ENCODE results near the gene POLN.

The POLN gene

GRCh38 chr4:2125023-2125422 lies 116.9 kb downstream of the POLN start:
- H3K27ac ChIP-seq (ENCODE audit: insufficient read depth, low read length, poor library complexity, severe bottlenecking), result no peak overlapping the region
- no peaks in the 10 kb centered on the region for H3K36me3 ChIP-seq (ENCODE audit: control insufficient read depth, insufficient read depth, low read length)
- H3K4me3 ChIP-seq (ENCODE audit: insufficient read depth, low read depth, low read length, poor library complexity, severe bottlenecking), result no peak overlapping the region
- no peaks in the 10 kb centered on the region for H3K4me1 ChIP-seq (ENCODE audit: control insufficient read depth, insufficient read depth, low read length, poor library complexity, severe bottlenecking)
- H3K27me3 ChIP-seq (replicated peaks; ENCODE audit: control insufficient read depth, insufficient read depth, low read length, poor library complexity, severe bottlenecking), result no peaks in the 10 kb centered on the region
- H3K9me3 ChIP-seq (ENCODE audit: control insufficient read depth, low read length), result no peaks in the 10 kb centered on the region
- no peak for DNase-seq

- Histone ChIP-seq H3K36me3 (ENCODE audit: control insufficient read depth, insufficient read depth, low read length) (no peaks in the 10 kb centered on the region), H3K27ac (ENCODE audit: insufficient read depth, low read length, poor library complexity, severe bottlenecking) (no peak overlapping the region), H3K4me1 (ENCODE audit: control insufficient read depth, insufficient read depth, low read length, poor library complexity, severe bottlenecking) (no peaks in the 10 kb centered on the region), H3K4me3 (ENCODE audit: insufficient read depth, low read depth, low read length, poor library complexity, severe bottlenecking) (no peak overlapping the region), H3K27me3 (replicated peaks; ENCODE audit: control insufficient read depth, insufficient read depth, low read length, poor library complexity, severe bottlenecking) (no peaks in the 10 kb centered on the region), H3K9me3 (ENCODE audit: control insufficient read depth, low read length) (no peaks in the 10 kb centered on the region)
- DNase-seq, result no peak
Observed at GRCh38 chr4:2116687-2117400, 125.1 kb downstream of the POLN start.

- no peak for DNase-seq
- Histone ChIP-seq H3K27me3 (replicated peaks; ENCODE audit: control insufficient read depth, insufficient read depth, low read length, poor library complexity, severe bottlenecking) (peaks cover 4% of the 10 kb centered on the region), H3K9me3 (ENCODE audit: control insufficient read depth, low read length) (peaks cover 16% of the 10 kb centered on the region), H3K36me3 (ENCODE audit: control insufficient read depth, insufficient read depth, low read length) (no peaks in the 10 kb centered on the region), H3K4me3 (ENCODE audit: insufficient read depth, low read depth, low read length, poor library complexity, severe bottlenecking) (no peak overlapping the region), H3K4me1 (ENCODE audit: control insufficient read depth, insufficient read depth, low read length, poor library complexity, severe bottlenecking) (no peaks in the 10 kb centered on the region), H3K27ac (ENCODE audit: insufficient read depth, low read length, poor library complexity, severe bottlenecking) (no peak overlapping the region)
Observed at GRCh38 chr4:2105559-2105958, 136.4 kb downstream of the POLN start.

- peaks cover 16% of the 10 kb centered on the region for H3K9me3 ChIP-seq (ENCODE audit: control insufficient read depth, low read length)
- no peak overlapping the region for H3K4me3 ChIP-seq (ENCODE audit: insufficient read depth, low read depth, low read length, poor library complexity, severe bottlenecking)
- no peaks in the 10 kb centered on the region for H3K4me1 ChIP-seq (ENCODE audit: control insufficient read depth, insufficient read depth, low read length, poor library complexity, severe bottlenecking)
- DNase-seq, result no peak
- no peaks in the 10 kb centered on the region for H3K36me3 ChIP-seq (ENCODE audit: control insufficient read depth, insufficient read depth, low read length)
- H3K27ac ChIP-seq (ENCODE audit: insufficient read depth, low read length, poor library complexity, severe bottlenecking), result no peak overlapping the region
- H3K27me3 ChIP-seq (replicated peaks; ENCODE audit: control insufficient read depth, insufficient read depth, low read length, poor library complexity, severe bottlenecking), result peaks cover 4% of the 10 kb centered on the region
Observed at GRCh38 chr4:2104556-2105345, 137.2 kb downstream of the POLN start.

GRCh38 chr4:2103843-2104547 lies 137.9 kb downstream of the POLN start:
- peaks cover 4% of the 10 kb centered on the region for H3K27me3 ChIP-seq (replicated peaks; ENCODE audit: control insufficient read depth, insufficient read depth, low read length, poor library complexity, severe bottlenecking)
- H3K9me3 ChIP-seq (ENCODE audit: control insufficient read depth, low read length), result peaks cover 16% of the 10 kb centered on the region
- H3K36me3 ChIP-seq (ENCODE audit: control insufficient read depth, insufficient read depth, low read length), result no peaks in the 10 kb centered on the region
- no peak for DNase-seq
- H3K4me1 ChIP-seq (ENCODE audit: control insufficient read depth, insufficient read depth, low read length, poor library complexity, severe bottlenecking), result no peaks in the 10 kb centered on the region
- no peak overlapping the region for H3K27ac ChIP-seq (ENCODE audit: insufficient read depth, low read length, poor library complexity, severe bottlenecking)
- no peak overlapping the region for H3K4me3 ChIP-seq (ENCODE audit: insufficient read depth, low read depth, low read length, poor library complexity, severe bottlenecking)

GRCh38 chr4:2103127-2103842 lies 138.6 kb downstream of the POLN start:
- H3K9me3 ChIP-seq (ENCODE audit: control insufficient read depth, low read length), result peaks cover 16% of the 10 kb centered on the region
- no peaks in the 10 kb centered on the region for H3K27me3 ChIP-seq (replicated peaks; ENCODE audit: control insufficient read depth, insufficient read depth, low read length, poor library complexity, severe bottlenecking)
- H3K4me1 ChIP-seq (ENCODE audit: control insufficient read depth, insufficient read depth, low read length, poor library complexity, severe bottlenecking), result no peaks in the 10 kb centered on the region
- DNase-seq, result no peak
- H3K4me3 ChIP-seq (ENCODE audit: insufficient read depth, low read depth, low read length, poor library complexity, severe bottlenecking), result no peak overlapping the region
- no peaks in the 10 kb centered on the region for H3K36me3 ChIP-seq (ENCODE audit: control insufficient read depth, insufficient read depth, low read length)
- no peak overlapping the region for H3K27ac ChIP-seq (ENCODE audit: insufficient read depth, low read length, poor library complexity, severe bottlenecking)

- H3K4me3 ChIP-seq (ENCODE audit: insufficient read depth, low read depth, low read length, poor library complexity, severe bottlenecking), result no peak overlapping the region
- no peaks in the 10 kb centered on the region for H3K4me1 ChIP-seq (ENCODE audit: control insufficient read depth, insufficient read depth, low read length, poor library complexity, severe bottlenecking)
- no peak for DNase-seq
- no peaks in the 10 kb centered on the region for H3K27me3 ChIP-seq (replicated peaks; ENCODE audit: control insufficient read depth, insufficient read depth, low read length, poor library complexity, severe bottlenecking)
- H3K36me3 ChIP-seq (ENCODE audit: control insufficient read depth, insufficient read depth, low read length), result no peaks in the 10 kb centered on the region
- no peak overlapping the region for H3K27ac ChIP-seq (ENCODE audit: insufficient read depth, low read length, poor library complexity, severe bottlenecking)
- H3K9me3 ChIP-seq (ENCODE audit: control insufficient read depth, low read length), result peaks cover 16% of the 10 kb centered on the region
Observed at GRCh38 chr4:2102045-2102883, 139.7 kb downstream of the POLN start.

GRCh38 chr4:2101346-2102044 lies 140.4 kb downstream of the POLN start:
- no peak for DNase-seq
- Histone ChIP-seq H3K36me3 (ENCODE audit: control insufficient read depth, insufficient read depth, low read length) (no peaks in the 10 kb centered on the region), H3K27me3 (replicated peaks; ENCODE audit: control insufficient read depth, insufficient read depth, low read length, poor library complexity, severe bottlenecking) (no peaks in the 10 kb centered on the region), H3K4me1 (ENCODE audit: control insufficient read depth, insufficient read depth, low read length, poor library complexity, severe bottlenecking) (no peaks in the 10 kb centered on the region), H3K27ac (ENCODE audit: insufficient read depth, low read length, poor library complexity, severe bottlenecking) (no peak overlapping the region), H3K9me3 (ENCODE audit: control insufficient read depth, low read length) (peaks cover 18% of the 10 kb centered on the region), H3K4me3 (ENCODE audit: insufficient read depth, low read depth, low read length, poor library complexity, severe bottlenecking) (no peak overlapping the region)
